ENCODE results near the gene TMEM82. TPM values are rescaled to one million over a fixed set of nuclear protein-coding genes. Genes with fewer than 3 reads are reported as not detected.

TMEM82 gene
- polyA plus RNA-seq, 1 donor from 2014 or later, result not detected

- Histone ChIP-seq H4K20me1 (ENCODE audit: insufficient read depth) (no peaks in the 10 kb centered on the region), H3K9me3 (ENCODE audit: low read length) (no peaks in the 10 kb centered on the region), H2AFZ (ENCODE audit: low read depth, low read length) (no peak overlapping the region), H3K4me2 (ENCODE audit: low read length) (no peak overlapping the region), H3K4me3 (ENCODE audit: low read length) (no peak overlapping the region), H3K27me3 (ENCODE audit: insufficient read depth, low read depth, low read length) (no peaks in the 10 kb centered on the region), H3F3A (ENCODE audit: insufficient read depth, low read length, poor library complexity, severe bottlenecking) (no peaks in the 10 kb centered on the region), H3K79me2 (replicated peaks; ENCODE audit: insufficient read depth, low read length) (no peaks in the 10 kb centered on the region), H3K9me2 (ENCODE audit: insufficient read depth, low read length) (no peaks in the 10 kb centered on the region), H3K9ac (ENCODE audit: low read length) (no peak overlapping the region), H3K36me3 (ENCODE audit: insufficient read depth, low read length) (peaks cover 6% of the 10 kb centered on the region), H3K27ac (ENCODE audit: low read length) (no peak overlapping the region)
- TF ChIP-seq POLR2AphosphoS5 (IDR thresholded peaks at IDR 0.05) (no peak), TAF1 (IDR thresholded peaks at IDR 0.05; ENCODE audit: low read depth) (no peak), RAD21 (conservative IDR thresholded peaks at IDR 0.05) (no peak), SMC3 (conservative IDR thresholded peaks at IDR 0.05; ENCODE audit: poor library complexity) (no peak), EP300 (conservative IDR thresholded peaks at IDR 0.05; ENCODE audit: poor library complexity, severe bottlenecking) (no peak), REST (IDR thresholded peaks at IDR 0.05; ENCODE audit: borderline replicate concordance) (no peak), MXI1 (conservative IDR thresholded peaks at IDR 0.05; ENCODE audit: poor library complexity, severe bottlenecking) (no peak), EZH2 (IDR thresholded peaks at IDR 0.05; ENCODE audit: borderline replicate concordance, insufficient read depth, low read length, poor library complexity, severe bottlenecking) (no peak)
- TF ChIP-seq, protein P1, sequence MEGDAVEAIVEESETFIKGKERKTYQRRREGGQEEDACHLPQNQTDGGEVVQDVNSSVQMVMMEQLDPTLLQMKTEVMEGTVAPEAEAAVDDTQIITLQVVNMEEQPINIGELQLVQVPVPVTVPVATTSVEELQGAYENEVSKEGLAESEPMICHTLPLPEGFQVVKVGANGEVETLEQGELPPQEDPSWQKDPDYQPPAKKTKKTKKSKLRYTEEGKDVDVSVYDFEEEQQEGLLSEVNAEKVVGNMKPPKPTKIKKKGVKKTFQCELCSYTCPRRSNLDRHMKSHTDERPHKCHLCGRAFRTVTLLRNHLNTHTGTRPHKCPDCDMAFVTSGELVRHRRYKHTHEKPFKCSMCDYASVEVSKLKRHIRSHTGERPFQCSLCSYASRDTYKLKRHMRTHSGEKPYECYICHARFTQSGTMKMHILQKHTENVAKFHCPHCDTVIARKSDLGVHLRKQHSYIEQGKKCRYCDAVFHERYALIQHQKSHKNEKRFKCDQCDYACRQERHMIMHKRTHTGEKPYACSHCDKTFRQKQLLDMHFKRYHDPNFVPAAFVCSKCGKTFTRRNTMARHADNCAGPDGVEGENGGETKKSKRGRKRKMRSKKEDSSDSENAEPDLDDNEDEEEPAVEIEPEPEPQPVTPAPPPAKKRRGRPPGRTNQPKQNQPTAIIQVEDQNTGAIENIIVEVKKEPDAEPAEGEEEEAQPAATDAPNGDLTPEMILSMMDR (IDR thresholded peaks at IDR 0.05; ENCODE audit: poor library complexity, severe bottlenecking), result no peak
These were observed 29.7 kb downstream of the TMEM82 start for GRCh38 chr1:15771836-15772515.

DNA sequence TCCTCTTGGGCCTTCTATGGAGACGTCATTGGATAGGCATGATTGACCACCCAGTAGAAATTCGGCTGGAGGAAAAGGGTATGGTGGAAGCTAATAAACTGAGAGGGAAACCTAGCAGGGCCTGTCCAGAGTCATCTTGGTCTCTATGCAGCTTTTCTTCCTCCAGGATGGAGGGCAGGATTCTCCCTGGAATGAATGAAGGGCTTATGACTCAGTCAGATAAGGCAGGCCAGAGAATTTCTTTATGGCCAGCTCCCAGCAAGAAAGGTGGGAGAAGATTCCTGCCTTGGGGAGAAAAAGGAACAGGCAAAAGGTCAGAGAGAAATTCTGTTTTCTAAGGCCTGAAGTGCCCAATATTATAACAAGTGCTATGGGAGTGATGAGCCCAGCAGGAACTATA, 33.4 kb downstream of the TMEM82 start:
- Histone ChIP-seq H3F3A (ENCODE audit: insufficient read depth, low read length, poor library complexity, severe bottlenecking) (no peaks in the 10 kb centered on the region), H3K9ac (ENCODE audit: low read length) (no peak overlapping the region), H3K9me3 (ENCODE audit: low read length) (no peaks in the 10 kb centered on the region), H3K79me2 (replicated peaks; ENCODE audit: insufficient read depth, low read length) (no peaks in the 10 kb centered on the region), H4K20me1 (ENCODE audit: insufficient read depth) (no peaks in the 10 kb centered on the region), H3K4me2 (ENCODE audit: low read length) (no peak overlapping the region), H3K27me3 (ENCODE audit: insufficient read depth, low read depth, low read length) (no peaks in the 10 kb centered on the region), H2AFZ (ENCODE audit: low read depth, low read length) (no peak overlapping the region), H3K36me3 (ENCODE audit: insufficient read depth, low read length) (peaks cover 6% of the 10 kb centered on the region), H3K9me2 (ENCODE audit: insufficient read depth, low read length) (no peaks in the 10 kb centered on the region), H3K4me3 (ENCODE audit: low read length) (no peak overlapping the region), H3K27ac (ENCODE audit: low read length) (no peak overlapping the region)
- TF ChIP-seq EP300 (conservative IDR thresholded peaks at IDR 0.05; ENCODE audit: poor library complexity, severe bottlenecking) (no peak), TAF1 (IDR thresholded peaks at IDR 0.05; ENCODE audit: low read depth) (no peak), RAD21 (conservative IDR thresholded peaks at IDR 0.05) (no peak), REST (IDR thresholded peaks at IDR 0.05; ENCODE audit: borderline replicate concordance) (no peak), POLR2AphosphoS5 (IDR thresholded peaks at IDR 0.05) (no peak), SMC3 (conservative IDR thresholded peaks at IDR 0.05; ENCODE audit: poor library complexity) (no peak), MXI1 (conservative IDR thresholded peaks at IDR 0.05; ENCODE audit: poor library complexity, severe bottlenecking) (no peak), EZH2 (IDR thresholded peaks at IDR 0.05; ENCODE audit: borderline replicate concordance, insufficient read depth, low read length, poor library complexity, severe bottlenecking) (no peak)
- TF ChIP-seq, protein P1 (IDR thresholded peaks at IDR 0.05; ENCODE audit: poor library complexity, severe bottlenecking), result no peak
